Measurements from ENCODE around the gene MAP4K4.

Gene MAP4K4

DNA sequence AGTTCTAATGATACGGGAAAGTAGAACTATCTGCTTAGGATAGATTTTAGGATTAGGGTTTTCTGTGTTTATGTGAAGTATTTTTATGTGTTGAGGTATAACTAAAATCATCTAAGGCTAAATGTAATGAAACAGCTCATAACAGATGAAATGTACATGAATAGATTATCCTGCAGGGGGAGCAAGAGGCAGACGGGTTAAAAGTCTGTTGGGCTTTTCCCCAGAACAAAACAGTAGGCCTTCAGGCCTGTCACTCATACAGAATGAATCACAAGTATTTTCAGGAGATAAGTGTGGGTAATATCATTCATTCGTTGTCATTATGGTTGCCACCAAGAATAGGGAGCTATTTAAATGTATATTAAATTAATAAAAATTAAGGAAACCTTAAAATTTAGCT lies 186.4 kb downstream of the MAP4K4 start:
- Histone ChIP-seq H3K4me2 (ENCODE audit: low read depth, low read length, poor library complexity, severe bottlenecking) (no peak overlapping the region), H2AFZ (ENCODE audit: low read depth, low read length, severe bottlenecking) (no peak overlapping the region), H4K20me1 (ENCODE audit: low read depth, low read length) (no peaks in the 10 kb centered on the region), H3K27me3 (ENCODE audit: low read length) (no peaks in the 10 kb centered on the region), H3K9me2 (replicated peaks; ENCODE audit: insufficient read depth, low read length) (no peaks in the 10 kb centered on the region), H3K27ac (ENCODE audit: low read depth, low read length) (no peak overlapping the region), H3K9ac (ENCODE audit: low read length) (no peak overlapping the region), H3K79me2 (ENCODE audit: insufficient read depth, low read length) (no peaks in the 10 kb centered on the region), H3K4me3 (ENCODE audit: insufficient read depth, low read length, poor library complexity, severe bottlenecking) (no peak overlapping the region), H3K9me3 (ENCODE audit: insufficient read depth, low read length) (no peaks in the 10 kb centered on the region), H3K36me3 (ENCODE audit: low read length) (peaks cover 75% of the 10 kb centered on the region), H3F3A (ENCODE audit: insufficient read depth) (no peaks in the 10 kb centered on the region)
- no peak for TF ChIP-seq EZH2phosphoT487 (conservative IDR thresholded peaks at IDR 0.05; ENCODE audit: low read length)
- peak; percentile 48 for TF ChIP-seq CTCF (IDR thresholded peaks at IDR 0.05; ENCODE audit: insufficient read depth, low read length, poor library complexity, severe bottlenecking)

DNA sequence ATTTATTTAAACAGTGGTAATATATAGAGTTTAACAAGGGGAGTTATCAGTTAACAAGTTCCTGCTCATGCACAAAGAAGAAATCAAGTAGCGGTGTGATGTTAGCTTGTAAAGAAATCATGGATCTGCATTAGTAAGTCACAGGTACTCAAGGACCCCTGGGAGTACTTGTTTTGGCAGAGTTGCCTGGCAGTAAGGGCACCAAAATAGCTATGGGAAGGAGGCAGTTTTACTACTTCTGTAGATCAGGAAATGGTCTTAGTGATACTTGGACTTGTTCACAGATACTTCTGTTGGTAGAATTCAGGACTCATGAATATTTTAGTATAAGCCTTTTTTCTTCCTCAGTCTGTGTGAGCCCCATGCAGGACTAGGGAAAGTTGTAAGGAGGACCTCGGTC lies 186.9 kb downstream of the MAP4K4 start:
- Histone ChIP-seq H3K36me3 (ENCODE audit: low read length) (peaks cover 74% of the 10 kb centered on the region), H2AFZ (ENCODE audit: low read depth, low read length, severe bottlenecking) (no peak overlapping the region), H4K20me1 (ENCODE audit: low read depth, low read length) (no peaks in the 10 kb centered on the region), H3K9me3 (ENCODE audit: insufficient read depth, low read length) (no peaks in the 10 kb centered on the region), H3K27ac (ENCODE audit: low read depth, low read length) (no peak overlapping the region), H3K9ac (ENCODE audit: low read length) (no peak overlapping the region), H3K9me2 (replicated peaks; ENCODE audit: insufficient read depth, low read length) (no peaks in the 10 kb centered on the region), H3K4me2 (ENCODE audit: low read depth, low read length, poor library complexity, severe bottlenecking) (no peak overlapping the region), H3K79me2 (ENCODE audit: insufficient read depth, low read length) (no peaks in the 10 kb centered on the region), H3K27me3 (ENCODE audit: low read length) (no peaks in the 10 kb centered on the region), H3F3A (ENCODE audit: insufficient read depth) (no peaks in the 10 kb centered on the region), H3K4me3 (ENCODE audit: insufficient read depth, low read length, poor library complexity, severe bottlenecking) (no peak overlapping the region)
- TF ChIP-seq EZH2phosphoT487 (conservative IDR thresholded peaks at IDR 0.05; ENCODE audit: low read length) = no peak
- TF ChIP-seq CTCF (IDR thresholded peaks at IDR 0.05; ENCODE audit: insufficient read depth, low read length, poor library complexity, severe bottlenecking) = no peak

DNA sequence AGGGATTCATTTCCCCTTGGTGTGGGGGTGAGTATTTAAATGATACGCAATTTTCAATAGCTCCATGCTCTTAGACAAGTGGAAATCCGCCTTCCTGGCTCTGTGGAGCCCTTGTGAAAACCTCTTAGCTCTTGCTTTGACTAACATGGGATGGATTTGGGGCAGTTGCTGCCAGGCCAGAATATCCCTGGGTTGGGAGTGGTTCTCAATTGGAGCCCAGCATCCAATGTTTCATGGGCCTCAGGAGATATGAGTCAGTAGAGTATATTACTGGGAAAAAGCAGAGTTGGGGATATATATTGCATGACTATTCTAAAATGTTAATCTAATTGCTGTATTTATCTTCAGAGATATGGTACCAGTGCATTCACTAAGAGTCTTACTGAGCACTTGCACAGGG lies 189.8 kb downstream of the MAP4K4 start:
- no peaks in the 10 kb centered on the region for H3K27me3 ChIP-seq (ENCODE audit: low read length)
- no peaks in the 10 kb centered on the region for H3K9me2 ChIP-seq (replicated peaks; ENCODE audit: insufficient read depth, low read length)
- H3F3A ChIP-seq (ENCODE audit: insufficient read depth) = no peaks in the 10 kb centered on the region
- no peak overlapping the region for H2AFZ ChIP-seq (ENCODE audit: low read depth, low read length, severe bottlenecking)
- no peaks in the 10 kb centered on the region for H4K20me1 ChIP-seq (ENCODE audit: low read depth, low read length)
- H3K79me2 ChIP-seq (ENCODE audit: insufficient read depth, low read length) = no peaks in the 10 kb centered on the region
- H3K4me2 ChIP-seq (ENCODE audit: low read depth, low read length, poor library complexity, severe bottlenecking) = no peak overlapping the region
- no peaks in the 10 kb centered on the region for H3K9me3 ChIP-seq (ENCODE audit: insufficient read depth, low read length)
- H3K36me3 ChIP-seq (ENCODE audit: low read length) = peaks cover 57% of the 10 kb centered on the region
- H3K27ac ChIP-seq (ENCODE audit: low read depth, low read length) = no peak overlapping the region
- no peak overlapping the region for H3K4me3 ChIP-seq (ENCODE audit: insufficient read depth, low read length, poor library complexity, severe bottlenecking)
- H3K9ac ChIP-seq (ENCODE audit: low read length) = no peak overlapping the region
- TF ChIP-seq CTCF (IDR thresholded peaks at IDR 0.05; ENCODE audit: insufficient read depth, low read length, poor library complexity, severe bottlenecking) (no peak), EZH2phosphoT487 (conservative IDR thresholded peaks at IDR 0.05; ENCODE audit: low read length) (no peak)
